Activated naive CD4-positive, alpha-beta T cell (primary cell): ENCODE measurements around the gene ARTN.
A peak's percentile ranks its signal among the peaks of the same experiment; 100 is the strongest.

ENCODE experiments used
- DNase-seq, 4 experiments: peaks; one replicate each; lab custom pipeline; 2025; lab: John Stamatoyannopoulos, UW

ARTN gene

GRCh38 chr1:43971336-43971980 is 37.9 kb downstream of the ARTN start:
- no peak for DNase-seq

GRCh38 chr1:43973981-43974442 is 40.4 kb downstream of the ARTN start:
- no peak for DNase-seq

- DNase-seq = peak; percentile 82 to 91 (median 87)
Observed at GRCh38 chr1:43974443-43975248, 41.0 kb downstream of the ARTN start, which contains the start of gene ATP6V0B. Gene ATP6V0B, plus strand, starts transcription at chr1:43974960. Its CDS starts 81 bp downstream, at chr1:43975041.

- peak in 1 of 4 experiments; percentile 26 for DNase-seq
Observed at GRCh38 chr1:43975249-43975961, 41.8 kb downstream of the ARTN start.

GRCh38 chr1:43976045-43976444 is 42.4 kb downstream of the ARTN start:
- DNase-seq = no peak

- no peak for DNase-seq
Observed at GRCh38 chr1:43976890-43977289, 43.3 kb downstream of the ARTN start.

GRCh38 chr1:43977376-43978263 is 44.0 kb downstream of the ARTN start:
- no peak for DNase-seq

- DNase-seq = no peak
Observed at GRCh38 chr1:43978264-43978550, 44.6 kb downstream of the ARTN start.

GRCh38 chr1:43978551-43979260 is 45.1 kb downstream of the ARTN start, which contains the start of gene B4GALT2:
Gene B4GALT2, plus strand, starts transcription at chr1:43979210. Its CDS starts 1,951 bp downstream, at chr1:43981161.
- DNase-seq = peak in 1 of 4 experiments; percentile 20

- DNase-seq = no peak
Observed at GRCh38 chr1:43979261-43979527, 45.6 kb downstream of the ARTN start.

- DNase-seq = no peak
Observed at GRCh38 chr1:43979528-43980254, 46.1 kb downstream of the ARTN start.

GRCh38 chr1:43980255-43981134 is 46.9 kb downstream of the ARTN start:
- no peak for DNase-seq

GRCh38 chr1:43981135-43981491 is 47.5 kb downstream of the ARTN start:
- no peak for DNase-seq

GRCh38 chr1:43981636-43982035 is 48.0 kb downstream of the ARTN start:
- DNase-seq = no peak

GRCh38 chr1:43982241-43982640 is 48.6 kb downstream of the ARTN start:
- DNase-seq = no peak

GRCh38 chr1:43982808-43983207 is 49.2 kb downstream of the ARTN start:
- DNase-seq = no peak

GRCh38 chr1:43983253-43983899 is 49.8 kb downstream of the ARTN start:
- no peak for DNase-seq

- DNase-seq = no peak
Observed at GRCh38 chr1:43984855-43985254, 51.3 kb downstream of the ARTN start.

GRCh38 chr1:43985984-43986595 is 52.5 kb downstream of the ARTN start:
- DNase-seq = no peak
